Fibroblast of lung (primary cell): Measurements from ENCODE around the gene SLC47A1. TPM values are rescaled to one million over a fixed set of nuclear protein-coding genes. Genes with fewer than 3 reads are reported as not detected.
A peak's percentile ranks its signal among the peaks of the same experiment; 100 is the strongest.

ENCODE experiments used
- DNase-seq, 2 donors: peaks; one replicate each; pipeline versions ENCODE4 v3.0.0 to v3.0.0-alpha.2; 2010; ENCODE audit warnings: low read depth in 2 of 2
- H2AFZ ChIP-seq: 2 replicates; pipeline ENCODE4 v1.5.1; 2012; ENCODE audit warnings: low read length, control low read depth, inconsistent platforms
- H3K27ac ChIP-seq: 2 replicates; pipeline ENCODE4 v1.5.1; 2011; ENCODE audit warnings: low read length, control low read depth; ENCODE audit not compliant: insufficient read depth
- H3K27me3 ChIP-seq: 2 replicates; pipeline ENCODE4 v1.5.1; 2011; ENCODE audit warnings: mild to moderate bottlenecking, low read length; ENCODE audit not compliant: control insufficient read depth, insufficient read depth
- H3K36me3 ChIP-seq: 2 replicates; pipeline ENCODE4 v1.5.1; 2011; ENCODE audit warnings: low read length; ENCODE audit not compliant: control insufficient read depth, insufficient read depth
- H3K4me1 ChIP-seq: 2 replicates; pipeline ENCODE4 v1.5.1; 2011; ENCODE audit warnings: low read length; ENCODE audit not compliant: control insufficient read depth, insufficient read depth; ENCODE audit errors: extremely low read depth
- H3K4me2 ChIP-seq: 2 replicates; pipeline ENCODE4 v1.5.1; 2011; ENCODE audit warnings: low read length, control low read depth; ENCODE audit not compliant: insufficient read depth; ENCODE audit errors: extremely low read depth
- H3K4me3 ChIP-seq, 4 experiments: fragments of 200-600 bp in 1 of 4; sonication (generic) in 1 of 4; replicated peaks in 1 of 4; 2 replicates each; pipeline ENCODE4 v1.5.1; 2011 to 2016; ENCODE audit warnings: low read length in 4 of 4, low read depth in 3 of 4, mild to moderate bottlenecking in 3 of 4, control low read depth in 2 of 4, inconsistent platforms in 1 of 4, mixed read lengths in 1 of 4; ENCODE audit not compliant: insufficient read depth in 1 of 4; ENCODE audit errors: control extremely low read depth in 1 of 4
- H3K79me2 ChIP-seq: 2 replicates; pipeline ENCODE4 v1.5.1; 2012; ENCODE audit warnings: mild to moderate bottlenecking, low read length, inconsistent platforms; ENCODE audit not compliant: control insufficient read depth, insufficient read depth
- H3K9ac ChIP-seq: 2 replicates; pipeline ENCODE4 v1.5.1; 2011; ENCODE audit warnings: mild to moderate bottlenecking, low read length, control low read depth; ENCODE audit not compliant: insufficient read depth
- H3K9me3 ChIP-seq: 2 replicates; pipeline ENCODE4 v1.5.1; 2012; ENCODE audit warnings: low read depth, low read length; ENCODE audit not compliant: control insufficient read depth, insufficient read depth
- H4K20me1 ChIP-seq: 2 replicates; pipeline ENCODE4 v1.5.1; 2011; ENCODE audit warnings: low read length; ENCODE audit not compliant: control insufficient read depth, insufficient read depth; ENCODE audit errors: extremely low read depth
- CTCF ChIP-seq, 2 donors: IDR thresholded peaks in 1 of 2; conservative IDR thresholded peaks in 1 of 2; 1 replicate in 1 of 2; 2 replicates in 1 of 2; pipeline ENCODE4 v1.5.1; 2011 to 2012; ENCODE audit warnings: low read length in 2 of 2, control low read depth in 1 of 2, inconsistent platforms in 1 of 2, low read depth in 1 of 2, mild to moderate bottlenecking in 1 of 2
- EZH2 ChIP-seq: IDR thresholded peaks from 2 replicates; pipeline ENCODE4 v1.5.1; 2012; ENCODE audit warnings: low read length, control low read depth, mild to moderate bottlenecking; ENCODE audit errors: missing control alignments
- polyA plus RNA-seq, 2 donors: library from polyadenylated mRNA; depleted of rRNA in 1 of 2; stranded (reverse) in 1 of 2; unstranded in 1 of 2; fragments of >200 nt; gene quantifications; 2 replicates each; pipeline ENCODE4 v1.2.1, GENCODE V29; 2011 to 2012; ENCODE audit warnings: missing spikeins in 1 of 2
- total RNA-seq: library from RNA; depleted of rRNA; stranded (reverse); fragments of >200 nt; gene quantifications from 2 replicates; pipeline ENCODE4 v1.2.1, GENCODE V29; 2014

Gene SLC47A1
- total and polyA plus RNA-seq, 2 donors (not counting 1 experiment from before 2014, with no cell fraction given) = 0.12 to 0.66 TPM

- DNase-seq = no peak
- Histone ChIP-seq H4K20me1 (no peaks in the 10 kb centered on the region), H3K9ac (no peak overlapping the region), H3K4me2 (no peak overlapping the region), H3K4me1 (no peaks in the 10 kb centered on the region), H3K4me3 (no peak overlapping the region), H3K27ac (no peak overlapping the region), H3K27me3 (peaks cover 14% of the 10 kb centered on the region), H2AFZ (no peak overlapping the region), H3K36me3 (no peaks in the 10 kb centered on the region), H3K79me2 (no peaks in the 10 kb centered on the region), H3K9me3 (no peaks in the 10 kb centered on the region)
- no peak for TF ChIP-seq EZH2
- no peak for TF ChIP-seq CTCF (conservative IDR thresholded peaks at IDR 0.05 in 1 of 2, IDR thresholded peaks at IDR 0.05 in 1 of 2; ENCODE audit: low read depth in 1 of 2, low read length in 2 of 2)
Observed at GRCh38 chr17:19531780-19532501, 1.7 kb upstream of the SLC47A1 start.

- Histone ChIP-seq H3K79me2 (no peaks in the 10 kb centered on the region), H3K9ac (no peak overlapping the region), H3K4me1 (no peaks in the 10 kb centered on the region), H3K36me3 (no peaks in the 10 kb centered on the region), H2AFZ (no peak overlapping the region), H3K4me2 (no peak overlapping the region), H3K27ac (no peak overlapping the region), H3K27me3 (peaks cover 14% of the 10 kb centered on the region), H3K4me3 (no peak overlapping the region), H4K20me1 (no peaks in the 10 kb centered on the region), H3K9me3 (no peaks in the 10 kb centered on the region)
- DNase-seq = no peak
- peak; percentile 43 for TF ChIP-seq EZH2
- TF ChIP-seq CTCF (conservative IDR thresholded peaks at IDR 0.05 in 1 of 2, IDR thresholded peaks at IDR 0.05 in 1 of 2; ENCODE audit: low read depth in 1 of 2, low read length in 2 of 2) = no peak
Observed at GRCh38 chr17:19533036-19533717, 477 bp upstream of the SLC47A1 start.

- H3K27me3 ChIP-seq = peaks cover 14% of the 10 kb centered on the region
- no peak overlapping the region for H3K4me2 ChIP-seq
- no peak overlapping the region for H3K27ac ChIP-seq
- no peaks in the 10 kb centered on the region for H3K4me1 ChIP-seq
- no peak overlapping the region for H3K9ac ChIP-seq
- no peaks in the 10 kb centered on the region for H4K20me1 ChIP-seq
- no peaks in the 10 kb centered on the region for H3K79me2 ChIP-seq
- H2AFZ ChIP-seq = no peak overlapping the region
- H3K4me3 ChIP-seq = peak overlapping the region in 2 of 4 experiments; percentile 30 to 38
- TF ChIP-seq EZH2 = no peak
- TF ChIP-seq CTCF (conservative IDR thresholded peaks at IDR 0.05 in 1 of 2, IDR thresholded peaks at IDR 0.05 in 1 of 2; ENCODE audit: low read depth in 1 of 2, low read length in 2 of 2) = no peak
- no peaks in the 10 kb centered on the region for H3K36me3 ChIP-seq
- H3K9me3 ChIP-seq = no peaks in the 10 kb centered on the region
- DNase-seq = peak in 1 of 2 donors; percentile 90
Observed at GRCh38 chr17:19534562-19535149, 1.0 kb downstream of the SLC47A1 start.
